Esophagus squamous epithelium (tissue), 5 donors: Measurements from ENCODE around the gene DCHS1. TPM values are rescaled to one million over a fixed set of nuclear protein-coding genes. Genes with fewer than 3 reads are reported as not detected.

Experiments used
- DNase-seq: peaks from one replicate; lab custom pipeline; 2025; lab: John Stamatoyannopoulos, UW
- H3K27ac ChIP-seq, 4 donors: fragments of 200-600 bp; sonication (generic); one replicate each; pipeline ENCODE4 v1.5.1; 2016 to 2019; ENCODE audit warnings: mild to moderate bottlenecking in 1 of 4
- H3K27me3 ChIP-seq, 4 donors: fragments of 200-600 bp; sonication (generic); 1 replicate in 3 of 4; 2 replicates in 1 of 4; pipeline versions ENCODE4 v1.5.1 to v1.6.0; 2017 to 2021; ENCODE audit warnings: antibody characterized with exemption in 1 of 4
- H3K36me3 ChIP-seq, 3 donors: fragments of 200-600 bp; sonication (generic); one replicate each; pipeline ENCODE4 v1.5.1; 2016 to 2019
- H3K4me1 ChIP-seq, 3 donors: fragments of 200-600 bp; sonication (generic); one replicate each; pipeline ENCODE4 v1.5.1; 2017 to 2019
- H3K4me3 ChIP-seq, 4 donors: fragments of 200-600 bp; sonication (generic); 1 replicate in 3 of 4; 2 replicates in 1 of 4; pipeline ENCODE4 v1.5.1; 2016 to 2019; ENCODE audit warnings: mild to moderate bottlenecking in 2 of 4, moderate library complexity in 1 of 4
- H3K9me3 ChIP-seq, 3 donors: fragments of 200-600 bp; sonication (generic); one replicate each; pipeline ENCODE4 v1.5.1; 2016 to 2019
- POLR2A ChIP-seq, 4 donors: fragments of 450-650 bp; IDR thresholded peaks; one replicate each; pipeline ENCODE4 v1.6.1; 2017; ENCODE audit warnings: antibody characterized with exemption in 4 of 4, mild to moderate bottlenecking in 4 of 4, moderate library complexity in 3 of 4
- WGBS, 2 donors: methylation state at CpG; one replicate each; pipeline ENCODE4 v1.1.5; 2018; 5-methylcytosine and 5-hydroxymethylcytosine counted together
- intact Hi-C: fragments of 100-400 bp; cut with DNase I; formaldehyde crosslinking; loops from one replicate; pipeline ENCODE4 v1.15.0; 2022
- total RNA-seq, 4 donors: library from RNA; depleted of rRNA; stranded (reverse); fragments of >200 nt; gene quantifications; one replicate each; pipeline ENCODE4 v1.1.0, GENCODE V29; 2016
- TF ChIP-seq, protein P1 (sequence below), 6 experiments: fragments of 450-650 bp in 4 of 6; fragments of 200-600 bp in 2 of 6; sonication (generic) in 2 of 6; IDR thresholded peaks; one replicate each; pipeline ENCODE4 v1.5.1; 2016 to 2019; ENCODE audit warnings: antibody characterized with exemption in 6 of 6, mild to moderate bottlenecking in 4 of 6, moderate library complexity in 4 of 6
- donor health status: DM: yes; HTN: yes; CAD: no.

Gene DCHS1
- total RNA-seq, 4 donors from 2014 or later: 1.1 to 9.9 (median 2.3) TPM

DNA sequence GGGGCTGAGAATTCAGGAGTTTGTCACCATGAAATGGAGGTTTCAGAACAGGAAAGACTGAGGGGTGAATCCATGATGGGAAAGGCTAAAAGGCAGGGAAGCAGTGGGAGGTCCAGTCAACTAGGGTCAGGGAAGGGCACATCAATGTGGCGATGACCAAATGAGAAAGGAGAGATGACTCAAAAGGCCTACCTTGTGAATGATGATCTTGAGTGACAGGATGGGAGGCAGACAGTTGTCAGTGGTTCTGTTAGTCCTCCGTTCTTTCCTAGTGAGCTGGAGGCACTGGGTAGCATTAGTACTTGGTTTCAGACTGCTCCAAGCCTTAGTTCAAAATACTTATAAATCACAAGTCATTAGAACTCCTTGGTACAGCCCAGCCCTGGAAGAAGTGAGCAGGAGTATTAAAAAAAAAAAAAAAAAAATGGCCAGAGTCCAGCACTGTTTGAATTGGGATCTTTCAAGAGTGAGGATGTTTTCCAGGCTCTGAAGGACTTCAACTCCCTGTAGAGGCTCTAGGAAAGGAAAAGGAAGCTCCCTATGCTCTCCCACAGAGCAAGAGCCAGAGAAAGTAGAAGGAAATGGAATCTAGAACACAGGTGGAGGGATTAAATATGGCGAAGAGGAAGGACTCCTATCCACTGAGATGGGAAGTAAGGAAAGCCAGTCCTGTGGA lies 8.3 kb upstream of the DCHS1 start:
- Histone ChIP-seq H3K36me3 (no peaks in the 10 kb centered on the region), H3K4me1 (no peaks in the 10 kb centered on the region), H3K27ac (no peak overlapping the region), H3K27me3 (no peaks in the 10 kb centered on the region), H3K9me3 (no peaks in the 10 kb centered on the region), H3K4me3 (no peak overlapping the region)
- WGBS, 2 donors: 67 to 83% methylated on average over 2 to 3 of the region's 3 CpGs
- TF ChIP-seq, protein P1, sequence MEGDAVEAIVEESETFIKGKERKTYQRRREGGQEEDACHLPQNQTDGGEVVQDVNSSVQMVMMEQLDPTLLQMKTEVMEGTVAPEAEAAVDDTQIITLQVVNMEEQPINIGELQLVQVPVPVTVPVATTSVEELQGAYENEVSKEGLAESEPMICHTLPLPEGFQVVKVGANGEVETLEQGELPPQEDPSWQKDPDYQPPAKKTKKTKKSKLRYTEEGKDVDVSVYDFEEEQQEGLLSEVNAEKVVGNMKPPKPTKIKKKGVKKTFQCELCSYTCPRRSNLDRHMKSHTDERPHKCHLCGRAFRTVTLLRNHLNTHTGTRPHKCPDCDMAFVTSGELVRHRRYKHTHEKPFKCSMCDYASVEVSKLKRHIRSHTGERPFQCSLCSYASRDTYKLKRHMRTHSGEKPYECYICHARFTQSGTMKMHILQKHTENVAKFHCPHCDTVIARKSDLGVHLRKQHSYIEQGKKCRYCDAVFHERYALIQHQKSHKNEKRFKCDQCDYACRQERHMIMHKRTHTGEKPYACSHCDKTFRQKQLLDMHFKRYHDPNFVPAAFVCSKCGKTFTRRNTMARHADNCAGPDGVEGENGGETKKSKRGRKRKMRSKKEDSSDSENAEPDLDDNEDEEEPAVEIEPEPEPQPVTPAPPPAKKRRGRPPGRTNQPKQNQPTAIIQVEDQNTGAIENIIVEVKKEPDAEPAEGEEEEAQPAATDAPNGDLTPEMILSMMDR (IDR thresholded peaks at IDR 0.05): no peak
- no peak for TF ChIP-seq POLR2A (IDR thresholded peaks at IDR 0.05)
- intact Hi-C loops: no loop called here
- DNase-seq: no peak

DNA sequence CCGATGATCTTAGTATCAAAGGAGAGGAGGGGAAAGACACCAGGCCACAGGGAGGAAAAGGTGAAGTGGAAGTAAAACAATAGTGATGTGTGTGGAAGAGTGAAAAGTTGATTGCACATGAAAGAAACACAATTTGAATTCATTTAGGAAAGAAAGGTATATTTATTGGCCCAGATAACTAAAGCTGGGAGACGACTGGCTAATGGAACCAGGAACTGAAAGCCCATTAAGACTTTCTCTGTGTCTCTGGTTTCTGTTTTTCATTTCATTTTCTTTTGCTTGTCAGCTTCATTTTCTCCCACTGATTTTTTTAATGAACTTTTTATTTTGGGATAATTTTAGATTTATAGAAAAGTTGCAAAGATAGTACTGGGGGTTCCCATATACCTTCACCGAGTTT lies 5.1 kb upstream of the DCHS1 start:
- Histone ChIP-seq H3K36me3 (no peaks in the 10 kb centered on the region), H3K27ac (no peak overlapping the region), H3K4me3 (no peak overlapping the region), H3K4me1 (peaks cover 0 to 7% (median 0%) of the 10 kb centered on the region in 3 donors), H3K9me3 (no peaks in the 10 kb centered on the region), H3K27me3 (peaks cover 0 to 22% (median 0%) of the 10 kb centered on the region in 4 donors)
- intact Hi-C loops: no loop called here
- TF ChIP-seq, protein P1 (IDR thresholded peaks at IDR 0.05): no peak
- no peak for TF ChIP-seq POLR2A (IDR thresholded peaks at IDR 0.05)
- no peak for DNase-seq
- 71 to 84% methylated on average over 3 of the region's 3 CpGs for WGBS, 2 donors

DNA sequence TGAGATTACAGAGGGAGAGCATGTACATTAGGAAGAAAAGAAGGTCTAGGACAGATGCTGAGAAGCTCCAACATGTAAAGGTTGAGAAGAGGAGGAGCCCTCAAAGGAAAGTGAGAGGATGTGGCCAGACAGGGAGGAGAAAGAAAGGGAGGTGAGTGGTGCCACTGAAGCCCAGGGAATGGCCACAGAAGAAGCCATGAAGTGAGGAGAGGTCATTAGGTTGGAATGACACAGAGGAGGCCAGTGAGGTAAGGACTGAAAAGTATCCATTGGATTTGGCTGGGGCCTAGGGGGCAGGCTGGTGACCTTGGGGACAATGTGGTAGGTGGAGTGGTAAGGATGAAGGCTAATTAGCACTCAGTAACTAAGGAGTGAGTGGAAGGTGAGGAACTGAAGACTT lies 3.0 kb upstream of the DCHS1 start:
- no peaks in the 10 kb centered on the region for H3K9me3 ChIP-seq
- H3K4me3 ChIP-seq: no peak overlapping the region
- intact Hi-C loops: no loop called here
- H3K27ac ChIP-seq: no peak overlapping the region
- TF ChIP-seq POLR2A (IDR thresholded peaks at IDR 0.05): no peak
- TF ChIP-seq, protein P1 (IDR thresholded peaks at IDR 0.05): no peak
- no peak for DNase-seq
- H3K4me1 ChIP-seq: peaks cover 0 to 17% (median 0%) of the 10 kb centered on the region in 3 donors
- H3K27me3 ChIP-seq: peaks cover 0 to 42% (median 0%) of the 10 kb centered on the region in 4 donors
- no peaks in the 10 kb centered on the region for H3K36me3 ChIP-seq

DNA sequence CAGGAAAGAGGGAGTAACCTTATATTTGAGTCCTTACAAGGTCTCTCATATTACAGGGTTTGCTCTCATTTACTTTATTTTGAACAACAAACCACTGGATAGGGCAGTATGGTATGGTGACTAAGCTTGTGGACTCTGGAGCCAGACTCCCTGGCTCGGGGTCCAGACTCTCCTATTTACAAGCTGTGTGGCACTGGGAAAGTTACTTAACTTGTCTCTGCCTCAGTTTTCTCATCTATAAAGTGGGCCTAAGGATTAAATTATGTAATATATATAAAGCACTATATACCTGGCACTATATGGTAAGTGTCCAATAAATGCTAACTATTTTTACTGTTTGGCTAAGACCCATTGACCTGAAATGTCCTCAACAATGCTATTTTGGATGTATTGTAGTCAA lies 1.7 kb upstream of the DCHS1 start:
- no peaks in the 10 kb centered on the region for H3K36me3 ChIP-seq
- intact Hi-C loops: no loop called here

DNA sequence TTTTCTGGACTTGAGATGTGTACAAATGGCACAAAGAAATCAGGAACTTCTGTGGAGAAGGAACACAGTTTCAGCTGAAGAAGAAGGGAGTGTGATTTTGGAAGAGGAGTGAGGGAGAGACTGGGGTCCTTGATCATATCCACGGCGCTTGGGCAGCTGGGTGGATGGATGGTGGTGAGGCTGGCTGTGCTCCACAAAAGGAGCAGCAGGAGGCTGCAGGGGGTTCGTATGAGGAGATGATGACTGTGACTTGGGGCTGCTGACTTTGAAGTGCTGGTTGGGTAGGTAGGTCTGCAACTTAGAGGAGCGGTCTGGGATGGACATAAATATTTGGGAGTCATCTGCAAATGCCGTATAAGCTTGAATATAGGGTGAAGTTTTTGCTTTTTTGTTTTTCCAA lies 1.3 kb upstream of the DCHS1 start:
- TF ChIP-seq POLR2A (IDR thresholded peaks at IDR 0.05): no peak
- TF ChIP-seq, protein P1 (IDR thresholded peaks at IDR 0.05): no peak
- intact Hi-C loops: no loop called here
- H3K36me3 ChIP-seq: no peaks in the 10 kb centered on the region
- DNase-seq: no peak
- 79% methylated on average over 5 of the region's 5 CpGs for WGBS, 2 donors
- H3K27ac ChIP-seq: no peak overlapping the region
- peaks cover 0 to 48% (median 0%) of the 10 kb centered on the region in 4 donors for H3K27me3 ChIP-seq
- H3K4me3 ChIP-seq: no peak overlapping the region
- peaks cover 0 to 21% (median 0%) of the 10 kb centered on the region in 3 donors for H3K4me1 ChIP-seq
- no peaks in the 10 kb centered on the region for H3K9me3 ChIP-seq

More for the DNA sequence above, 1.7 kb upstream of the DCHS1 start:
- peaks cover 0 to 48% (median 0%) of the 10 kb centered on the region in 4 donors for H3K27me3 ChIP-seq
- no peak for DNase-seq
- H3K27ac ChIP-seq: no peak overlapping the region
- peaks cover 0 to 21% (median 0%) of the 10 kb centered on the region in 3 donors for H3K4me1 ChIP-seq
- TF ChIP-seq, protein P1 (IDR thresholded peaks at IDR 0.05): no peak
- no peak for TF ChIP-seq POLR2A (IDR thresholded peaks at IDR 0.05)
- 63 to 80% methylated on average over 1 of the region's 1 CpG for WGBS, 2 donors
- no peaks in the 10 kb centered on the region for H3K9me3 ChIP-seq
- H3K4me3 ChIP-seq: no peak overlapping the region
